NCI-H1436 treated with DMSO at 0.1 percent for 48 hours (cell line): Measurements from ENCODE around the gene DNAJC10.
"Not testable (repeated sequence)": the region's sequence is repeated elsewhere in the genome, so short reads cannot be mapped to it uniquely, and the experiment has no call there.

Experiments used
- DNase-seq: peaks from one replicate; lab custom pipeline; 2025; lab: John Stamatoyannopoulos, UW

Gene DNAJC10, protein sequence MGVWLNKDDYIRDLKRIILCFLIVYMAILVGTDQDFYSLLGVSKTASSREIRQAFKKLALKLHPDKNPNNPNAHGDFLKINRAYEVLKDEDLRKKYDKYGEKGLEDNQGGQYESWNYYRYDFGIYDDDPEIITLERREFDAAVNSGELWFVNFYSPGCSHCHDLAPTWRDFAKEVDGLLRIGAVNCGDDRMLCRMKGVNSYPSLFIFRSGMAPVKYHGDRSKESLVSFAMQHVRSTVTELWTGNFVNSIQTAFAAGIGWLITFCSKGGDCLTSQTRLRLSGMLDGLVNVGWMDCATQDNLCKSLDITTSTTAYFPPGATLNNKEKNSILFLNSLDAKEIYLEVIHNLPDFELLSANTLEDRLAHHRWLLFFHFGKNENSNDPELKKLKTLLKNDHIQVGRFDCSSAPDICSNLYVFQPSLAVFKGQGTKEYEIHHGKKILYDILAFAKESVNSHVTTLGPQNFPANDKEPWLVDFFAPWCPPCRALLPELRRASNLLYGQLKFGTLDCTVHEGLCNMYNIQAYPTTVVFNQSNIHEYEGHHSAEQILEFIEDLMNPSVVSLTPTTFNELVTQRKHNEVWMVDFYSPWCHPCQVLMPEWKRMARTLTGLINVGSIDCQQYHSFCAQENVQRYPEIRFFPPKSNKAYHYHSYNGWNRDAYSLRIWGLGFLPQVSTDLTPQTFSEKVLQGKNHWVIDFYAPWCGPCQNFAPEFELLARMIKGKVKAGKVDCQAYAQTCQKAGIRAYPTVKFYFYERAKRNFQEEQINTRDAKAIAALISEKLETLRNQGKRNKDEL

DNA sequence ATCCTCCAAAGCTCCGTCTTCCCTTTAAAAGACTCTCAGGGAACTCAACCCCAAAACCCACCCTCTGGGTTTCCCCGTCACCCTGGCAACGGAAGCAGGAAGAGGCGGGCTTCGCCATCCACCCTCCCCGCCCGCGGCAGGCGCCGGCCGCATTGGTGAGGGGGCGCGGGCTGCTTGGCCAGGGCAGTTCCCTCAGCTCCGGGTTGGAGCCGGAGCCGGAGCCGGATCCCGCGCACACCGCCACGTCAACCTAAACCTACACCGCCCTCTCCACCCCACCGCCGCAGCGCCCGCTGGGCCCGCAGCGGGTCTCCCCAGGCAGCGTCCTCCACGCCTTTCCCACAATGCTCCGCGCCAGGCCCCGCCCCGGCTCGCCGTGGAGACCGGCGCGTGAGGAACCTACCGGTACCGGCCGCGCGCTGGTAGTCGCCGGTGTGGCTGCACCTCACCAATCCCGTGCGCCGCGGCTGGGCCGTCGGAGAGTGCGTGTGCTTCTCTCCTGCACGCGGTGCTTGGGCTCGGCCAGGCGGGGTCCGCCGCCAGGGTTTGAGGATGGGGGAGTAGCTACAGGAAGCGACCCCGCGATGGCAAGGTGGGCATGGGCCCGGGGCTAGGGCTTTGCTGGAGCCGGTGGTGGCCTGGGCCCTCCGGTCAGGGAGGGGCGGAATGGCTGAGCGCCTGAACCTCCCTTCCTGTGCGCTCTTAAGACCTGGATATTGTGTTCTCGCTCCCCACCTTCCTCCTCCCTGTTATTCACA lies at the start of gene DNAJC10:
Gene DNAJC10 (plus strand): TSS at position 366 of the 758 bp plus-strand sequence. CDS start 1,830 bp downstream, outside the sequence.
- peak; percentile 42 for DNase-seq

DNA sequence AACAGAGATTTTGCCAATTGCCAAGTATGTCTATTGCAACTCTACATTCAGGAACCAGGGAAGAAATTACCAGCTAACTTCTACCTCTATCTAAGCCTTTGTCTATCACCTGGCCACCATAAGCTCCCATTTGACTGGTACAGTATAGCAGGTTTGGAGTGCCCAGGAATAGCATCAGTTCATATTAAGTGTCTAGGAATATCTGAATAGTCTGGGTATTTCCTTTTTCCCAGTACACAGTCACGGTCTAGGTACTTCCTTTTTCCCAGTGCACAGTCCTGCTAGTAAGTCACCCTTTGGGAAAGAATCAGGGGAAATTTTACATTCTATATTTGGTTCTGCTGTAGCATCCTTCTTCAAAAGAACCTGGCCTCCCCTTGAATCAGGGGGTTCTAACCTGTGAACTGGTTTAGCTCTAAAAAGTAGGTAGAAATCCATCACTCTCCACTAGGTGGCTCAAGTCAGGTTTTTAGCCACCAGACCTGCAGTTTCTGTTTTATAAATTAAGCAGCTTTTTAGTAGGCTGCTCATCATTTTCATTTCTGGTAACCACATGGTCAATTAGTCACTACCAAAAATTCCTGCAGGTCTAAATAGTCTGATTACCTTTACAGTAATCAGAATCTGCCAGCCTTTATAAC lies 49.3 kb upstream of the DNAJC10 start:
- DNase-seq, result no peak

DNA sequence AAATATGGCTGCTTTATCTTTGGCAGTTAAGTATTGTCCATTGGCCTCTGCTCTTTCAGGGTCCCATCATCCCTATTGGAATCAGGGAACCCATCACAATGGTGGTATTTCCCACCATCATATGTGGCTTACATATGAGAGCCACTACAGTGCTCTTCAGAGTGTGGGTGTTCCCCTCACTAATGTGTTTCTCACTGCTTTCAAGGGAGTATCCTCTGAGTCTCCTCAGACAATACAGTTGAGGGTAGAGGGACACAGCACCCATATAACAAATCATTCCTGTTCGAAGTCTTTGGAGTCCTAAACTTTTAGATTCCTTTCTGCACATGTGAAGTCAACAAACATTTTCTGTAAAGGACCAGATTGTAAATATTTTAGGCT lies 48.8 kb upstream of the DNAJC10 start:
- no peak for DNase-seq

DNA sequence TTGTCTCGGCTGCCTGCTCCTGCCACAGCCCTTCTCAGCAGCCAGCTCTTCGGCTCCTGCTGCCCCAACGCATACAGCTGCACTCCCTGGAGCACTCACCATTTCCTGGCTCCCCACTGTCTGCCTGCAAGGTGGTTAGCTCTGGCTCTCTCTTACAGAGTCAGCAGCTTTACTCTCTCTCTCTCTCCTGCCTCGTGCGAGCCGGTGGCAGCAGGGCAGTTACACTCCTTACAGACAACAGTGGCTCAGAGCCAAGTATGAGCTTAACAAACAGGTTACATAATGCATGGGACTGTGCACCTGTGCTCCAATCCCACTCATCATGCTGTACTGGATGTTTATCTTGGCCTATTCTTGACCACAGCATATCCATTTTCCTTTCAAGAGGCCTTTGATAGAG lies 47.4 kb upstream of the DNAJC10 start:
- DNase-seq, result no peak

DNA sequence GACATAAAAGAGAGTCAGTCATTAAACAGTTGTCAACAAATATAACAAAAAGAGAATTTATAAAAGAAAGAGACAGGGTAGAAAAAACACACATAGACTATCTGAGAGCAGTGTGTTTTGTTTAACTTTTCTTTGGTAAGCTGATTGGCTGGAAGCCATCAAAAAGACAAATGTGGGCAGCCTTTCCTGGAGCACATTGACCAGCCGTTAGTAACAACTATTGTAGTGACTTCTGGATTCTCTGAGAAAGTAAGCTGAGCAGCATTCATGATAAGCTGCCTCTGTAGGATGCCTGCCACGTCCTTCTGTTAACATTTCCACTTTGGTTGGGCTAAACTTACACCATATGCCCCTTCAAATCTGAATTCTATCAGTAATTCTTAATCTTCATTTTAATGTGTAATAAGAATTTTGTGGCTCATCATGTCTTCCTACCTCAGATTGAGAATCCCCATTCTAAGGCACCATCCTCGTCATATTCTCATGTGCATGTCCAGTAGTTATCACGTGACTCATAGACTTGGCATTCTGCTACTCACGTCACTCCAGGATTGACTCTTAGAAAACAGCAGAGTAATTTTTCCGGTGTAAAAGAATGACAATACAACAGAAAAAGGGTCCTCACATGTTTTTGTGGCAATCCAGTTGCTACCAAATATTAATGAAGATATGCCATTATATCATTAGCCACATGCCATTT lies 43.4 kb upstream of the DNAJC10 start:
- no peak for DNase-seq

DNA sequence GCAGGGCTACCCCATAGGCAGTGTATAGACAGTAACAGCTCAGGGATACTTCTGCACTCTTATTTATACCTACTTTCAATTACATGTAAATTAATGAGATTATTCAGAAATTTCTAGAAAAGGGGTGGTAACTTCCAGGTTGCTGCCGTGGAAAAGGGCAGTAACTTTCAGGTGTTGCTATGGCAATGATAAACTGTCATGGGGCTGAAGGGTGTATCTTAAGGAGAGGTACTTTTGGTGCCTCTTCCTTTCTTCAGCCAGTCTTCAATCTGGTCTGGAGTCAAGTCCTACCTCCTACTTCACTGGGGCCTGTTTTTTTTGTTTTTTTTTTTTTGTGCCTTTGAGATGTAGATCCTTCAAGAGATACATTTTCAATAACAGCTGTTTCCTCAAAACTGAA lies 35.2 kb upstream of the DNAJC10 start:
- DNase-seq, result no peak

DNA sequence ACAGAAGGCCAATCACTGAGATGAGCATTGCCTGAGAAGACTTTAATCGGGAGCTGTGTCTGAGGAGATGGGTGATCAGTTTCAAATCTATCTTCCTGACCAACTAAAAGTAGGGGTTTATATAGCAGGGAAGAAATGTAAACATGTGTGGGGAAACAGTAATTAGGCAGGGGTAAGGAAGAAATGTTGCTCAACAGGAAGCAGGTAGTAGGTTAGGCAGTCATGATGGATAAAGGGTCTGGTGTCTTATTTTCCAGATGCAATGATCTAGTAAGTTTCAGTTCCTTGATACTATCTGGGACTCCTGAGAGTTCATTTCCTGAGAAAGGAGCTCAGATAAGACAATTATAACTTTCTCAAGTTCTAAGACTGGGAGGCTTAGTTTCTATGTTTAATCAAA lies 33.8 kb upstream of the DNAJC10 start:
- DNase-seq, result no peak

DNA sequence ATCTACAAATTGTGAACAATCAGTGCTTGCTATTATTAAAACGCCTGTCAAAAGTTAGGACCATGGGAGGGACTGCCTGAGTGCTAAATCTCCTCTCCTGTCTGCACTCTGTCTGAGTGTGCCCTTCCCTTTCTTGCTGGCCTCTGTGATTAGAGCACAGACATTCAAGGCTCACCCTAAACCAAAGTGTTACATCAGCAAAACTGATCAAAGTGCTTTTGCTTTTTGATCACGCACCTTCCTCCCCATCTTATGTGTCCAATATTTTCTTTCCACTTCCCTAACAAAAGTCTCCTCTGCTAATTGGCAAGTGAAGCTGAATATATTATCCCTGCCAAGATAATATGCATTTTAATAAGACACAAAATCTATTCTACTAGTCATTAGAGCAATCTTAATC lies 30.5 kb upstream of the DNAJC10 start:
- no peak for DNase-seq

DNA sequence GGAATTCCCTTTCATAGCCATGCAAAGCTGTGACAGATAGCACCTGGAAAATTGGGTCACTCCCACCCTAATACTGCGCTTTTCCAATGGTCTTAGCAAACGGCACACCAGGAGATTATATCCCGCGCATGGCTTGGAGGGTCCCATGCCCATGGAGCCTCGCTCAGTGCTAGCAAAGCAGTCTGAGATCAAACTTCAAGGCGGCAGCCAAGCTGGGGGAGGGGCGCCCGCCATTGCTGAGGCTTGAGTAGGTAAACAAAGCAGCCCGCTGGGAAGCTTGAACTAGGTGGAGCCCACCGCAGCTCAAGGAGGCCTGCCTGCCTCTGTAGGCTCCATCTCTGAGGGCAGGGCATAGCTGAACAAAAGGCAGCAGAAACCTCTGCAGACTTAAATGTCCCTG lies 29.3 kb upstream of the DNAJC10 start:
- not testable (repeated sequence) for DNase-seq

DNA sequence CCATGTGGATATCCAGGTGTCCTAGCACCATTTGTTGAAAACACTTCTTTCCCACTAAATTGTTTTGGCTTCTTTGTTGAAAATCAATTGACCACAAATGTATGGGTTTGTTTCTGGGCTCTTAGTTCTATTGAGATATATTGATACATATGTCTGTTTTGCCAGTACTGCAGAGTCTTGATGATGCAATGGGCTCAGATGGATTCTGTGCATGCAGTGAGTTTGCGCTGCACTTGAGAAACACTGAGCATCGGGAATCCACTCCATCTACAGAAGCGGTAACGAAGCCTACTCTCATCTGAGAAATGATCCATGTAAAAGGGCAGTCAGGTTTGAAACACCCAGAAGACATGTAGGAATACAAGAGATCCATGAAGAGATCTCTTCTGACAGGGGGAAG lies 21.9 kb upstream of the DNAJC10 start:
- DNase-seq, result no peak

DNA sequence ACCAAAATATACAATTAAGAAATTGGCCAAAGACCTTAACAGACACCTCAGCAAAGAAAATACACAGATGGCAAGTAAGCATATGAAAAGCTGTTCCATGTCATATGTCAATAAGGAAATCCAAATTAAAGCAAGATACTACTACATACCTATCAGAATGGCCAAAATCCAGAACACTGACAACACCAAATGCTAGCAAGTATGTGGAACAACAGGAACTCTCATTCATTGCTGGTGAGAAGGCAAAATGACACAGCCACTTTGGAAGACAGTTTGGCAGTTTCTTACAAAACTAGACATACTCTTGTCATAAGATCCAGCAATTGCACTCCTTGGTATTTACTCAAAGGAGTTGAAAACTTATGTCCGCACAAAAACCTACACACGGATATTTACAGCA lies 20.3 kb upstream of the DNAJC10 start:
- no peak for DNase-seq

DNA sequence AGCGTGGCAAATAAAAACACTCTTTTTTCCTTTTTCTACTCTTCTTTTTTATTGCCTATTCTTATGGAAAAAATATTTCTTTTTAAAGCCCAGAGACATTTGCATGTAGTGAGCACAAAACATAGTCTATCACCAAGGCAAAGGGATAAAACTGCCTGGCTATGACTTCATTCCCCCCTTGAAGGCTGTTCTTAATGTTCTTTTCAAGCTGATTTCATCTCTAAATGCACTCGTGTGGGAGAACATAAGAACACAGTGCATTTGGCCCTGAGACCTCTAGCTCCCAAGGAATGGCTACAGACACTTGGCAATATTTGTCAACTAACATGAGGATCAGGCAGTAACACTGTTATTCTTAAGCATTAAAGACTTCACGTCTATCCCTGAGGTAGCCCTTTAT lies 17.4 kb upstream of the DNAJC10 start:
- DNase-seq, result no peak

DNA sequence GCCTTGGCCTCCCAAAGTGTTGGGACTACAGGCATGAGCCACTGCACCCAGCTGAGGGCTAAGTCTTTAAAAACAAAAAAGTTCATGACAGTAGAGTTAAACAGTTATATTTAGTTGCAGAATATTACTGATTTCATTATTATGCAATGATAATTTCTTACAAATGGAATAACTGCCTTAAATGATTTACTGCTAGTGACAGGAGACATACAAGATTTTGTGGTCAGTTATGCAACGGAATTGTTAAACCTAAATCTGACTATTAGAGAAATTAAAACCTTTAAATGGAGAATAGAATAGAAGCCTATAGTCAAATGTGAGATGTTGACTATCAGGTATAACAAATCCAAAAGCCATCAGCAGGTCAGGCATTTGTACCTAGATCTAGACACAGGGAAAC lies 10.3 kb upstream of the DNAJC10 start:
- DNase-seq, result no peak

DNA sequence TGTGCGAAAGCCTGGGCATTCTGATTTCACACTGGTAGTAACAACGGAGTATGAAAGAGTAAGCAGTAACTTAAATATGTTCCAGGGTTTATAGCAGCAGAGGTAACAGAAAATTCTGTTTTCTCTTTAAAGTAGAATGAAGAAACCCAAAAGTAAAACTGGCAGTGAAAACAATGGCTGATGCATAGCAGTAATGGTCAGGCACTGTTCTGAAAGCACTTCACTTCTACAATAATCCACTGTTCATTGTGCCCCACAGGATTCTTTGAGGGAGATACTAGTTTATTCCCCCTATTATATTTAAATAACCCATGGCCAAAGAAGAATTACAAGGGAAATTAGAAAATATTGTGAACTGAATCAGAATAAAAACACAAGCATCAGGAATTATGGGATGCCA lies 9.3 kb upstream of the DNAJC10 start:
- DNase-seq, result no peak

DNA sequence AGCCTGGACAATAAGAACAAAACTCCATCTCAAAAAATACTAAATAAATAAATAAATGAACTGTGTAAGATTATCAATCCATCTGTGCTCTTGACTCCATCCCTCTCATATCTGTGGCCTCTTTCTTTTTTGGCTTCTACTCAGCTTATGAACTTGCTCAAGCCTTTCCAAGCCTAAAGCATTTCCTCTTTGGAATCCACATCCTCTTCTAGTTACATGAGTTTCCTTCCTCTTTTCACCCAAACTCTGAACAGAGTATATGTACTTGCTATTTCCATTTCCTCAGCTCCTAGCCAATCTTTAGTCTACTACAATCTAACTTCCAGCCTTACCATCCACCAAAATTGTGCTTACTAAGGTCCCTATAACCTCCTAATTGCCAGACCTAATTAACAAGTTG lies 2.5 kb upstream of the DNAJC10 start:
- no peak for DNase-seq

DNA sequence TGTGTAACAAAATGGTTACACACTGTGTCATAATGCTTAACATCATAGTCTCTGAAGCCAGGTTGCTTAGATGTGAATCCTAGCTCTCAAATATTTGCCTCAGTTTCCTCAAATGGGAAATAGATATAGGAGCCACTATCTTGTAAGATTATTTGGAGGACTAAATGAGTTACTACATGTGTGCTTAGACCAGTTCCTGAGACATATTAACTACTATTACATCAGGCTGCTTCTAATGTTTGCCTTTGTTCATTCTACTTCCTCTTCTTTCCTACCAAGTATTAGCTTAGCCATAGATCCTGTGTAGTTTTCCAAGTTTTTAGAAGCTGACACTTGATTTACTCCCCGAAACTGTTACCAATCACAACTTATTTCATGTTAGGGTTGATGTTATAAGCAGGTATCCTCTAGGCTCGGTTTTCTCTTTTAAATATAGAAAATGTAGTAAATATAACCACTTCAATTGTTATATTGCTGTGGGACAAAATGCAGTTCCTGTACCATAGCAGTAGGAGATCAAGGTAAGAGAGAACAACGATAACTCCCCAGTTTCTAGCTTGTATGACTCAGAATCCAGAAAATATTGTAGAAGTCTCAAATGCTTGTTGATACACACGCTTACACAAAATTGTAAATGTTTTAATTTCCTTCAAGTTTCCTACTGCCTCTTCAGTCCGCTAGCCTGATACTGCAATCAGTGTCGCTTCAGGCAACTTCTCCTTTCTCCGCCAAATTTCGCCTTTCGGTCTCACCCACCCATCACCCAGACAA lies 751 bp upstream of the DNAJC10 start:
- DNase-seq, result no peak

DNA sequence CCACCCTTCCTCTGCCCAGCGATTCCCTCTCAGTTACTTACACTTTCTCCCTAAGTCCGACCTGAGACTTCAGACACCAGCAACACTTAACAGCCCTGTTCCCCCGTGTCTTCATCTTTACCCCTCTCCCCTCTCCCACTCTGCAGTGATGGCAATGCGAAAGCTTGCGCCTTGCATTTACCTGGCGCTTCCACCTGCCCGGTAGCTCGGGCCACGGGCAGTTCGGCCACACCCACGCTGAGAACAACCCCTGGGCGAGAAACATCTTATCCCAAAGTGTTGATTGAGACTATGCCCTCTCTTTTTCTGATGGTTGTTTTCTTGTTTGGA lies 558 bp downstream of the DNAJC10 start:
- no peak for DNase-seq

DNA sequence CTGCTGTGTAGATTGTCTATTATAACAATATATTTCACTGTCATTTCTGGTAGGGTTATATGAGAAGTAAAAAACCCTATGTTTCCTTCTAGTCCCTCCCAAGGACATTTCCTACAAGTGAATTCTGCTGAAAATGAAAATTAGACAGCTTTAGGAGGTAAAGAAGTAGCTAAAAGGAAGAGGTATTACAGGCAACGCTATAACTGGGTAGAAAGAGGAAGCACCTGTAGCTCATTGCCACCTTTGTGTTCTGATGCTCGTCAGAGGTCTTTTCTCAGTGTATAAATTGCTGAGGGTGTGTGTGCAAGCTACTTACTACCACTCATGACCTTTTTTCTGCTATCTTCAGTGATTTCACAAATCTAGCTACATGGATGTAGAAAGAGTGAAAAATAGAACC lies 1.4 kb downstream of the DNAJC10 start:
- no peak for DNase-seq

DNA sequence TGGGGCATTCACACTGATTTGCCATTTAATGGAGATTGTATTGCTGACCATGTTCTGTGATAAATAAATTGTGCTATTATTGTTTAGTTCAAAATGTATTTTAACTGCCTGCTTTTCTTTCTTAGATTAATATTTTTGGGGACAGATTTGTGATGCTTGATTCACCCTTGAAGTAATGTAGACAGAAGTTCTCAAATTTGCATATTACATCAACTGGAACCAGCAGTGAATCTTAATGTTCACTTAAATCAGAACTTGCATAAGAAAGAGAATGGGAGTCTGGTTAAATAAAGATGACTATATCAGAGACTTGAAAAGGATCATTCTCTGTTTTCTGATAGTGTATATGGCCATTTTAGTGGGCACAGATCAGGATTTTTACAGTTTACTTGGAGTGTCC lies 1.8 kb downstream of the DNAJC10 start:
- no peak for DNase-seq

DNA sequence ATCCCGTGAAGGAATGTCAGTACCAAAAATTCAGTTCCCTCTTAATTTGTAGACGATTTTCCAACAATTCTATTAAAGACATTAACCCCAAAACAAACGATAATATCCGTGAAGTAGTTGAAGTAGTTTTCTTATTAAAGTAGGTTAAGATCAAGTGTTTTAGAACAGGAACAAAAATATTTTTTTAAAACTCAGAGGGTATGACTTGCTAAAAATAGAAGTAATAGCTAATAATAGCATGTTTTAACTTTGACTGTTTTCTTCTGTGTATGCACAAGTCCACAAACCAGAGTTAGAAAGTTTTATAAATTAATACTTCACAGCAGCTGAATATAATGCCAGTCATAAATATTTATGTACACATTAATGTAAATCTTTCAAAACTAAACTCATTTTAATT lies 2.4 kb downstream of the DNAJC10 start:
- no peak for DNase-seq

DNA sequence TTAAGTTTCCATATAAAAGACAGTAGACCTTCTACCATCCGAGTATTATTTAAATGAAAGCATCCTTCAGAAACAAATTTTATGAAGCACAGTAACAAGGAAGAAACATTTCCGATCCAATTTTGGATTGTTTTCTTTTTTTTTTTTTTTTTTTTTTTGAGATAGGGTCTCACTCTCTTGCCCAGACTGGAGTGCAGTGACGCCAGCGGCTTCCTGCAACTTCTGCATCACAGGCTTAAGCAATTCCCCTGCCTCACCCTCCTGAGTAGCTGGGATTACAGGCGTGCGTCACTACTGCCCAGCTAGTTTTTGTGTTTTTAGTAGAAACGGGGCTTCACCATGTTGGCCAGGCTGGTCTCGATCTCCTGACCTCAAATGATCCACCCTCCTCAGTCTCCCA lies 3.1 kb downstream of the DNAJC10 start:
- not testable (repeated sequence) for DNase-seq
